HepG2 (cell line): ENCODE data around the gene NUCB1. TPM values are rescaled to one million over a fixed set of nuclear protein-coding genes. Genes with fewer than 3 reads are reported as not detected.

Experiments used
- CBX5 ChIP-seq: sonication (generic); formaldehyde crosslinking; IDR thresholded peaks from 2 replicates; pipeline ENCODE4 v1.4.0; 2020; ENCODE audit warnings: missing genetic modification reagents, borderline replicate concordance
- CEBPB ChIP-seq: IDR thresholded peaks from 2 replicates; pipeline ENCODE4 v1.6.1; 2011; ENCODE audit warnings: low read depth, low read length, improper control_type of control experiment, borderline replicate concordance
- GATAD2A ChIP-seq: IDR thresholded peaks from 2 replicates; pipeline ENCODE4 v1.6.1; 2016
- SOX13 ChIP-seq, 3 experiments: fragments of 450-650 bp in 1 of 3; sonication (generic) in 1 of 3; formaldehyde crosslinking in 1 of 3; IDR thresholded peaks in 2 of 3; conservative IDR thresholded peaks in 1 of 3; 2 replicates each; pipeline versions ENCODE4 v1.5.0 to v1.6.1; 2016 to 2020; ENCODE audit warnings: antibody characterized with exemption in 1 of 3, mild to moderate bottlenecking in 1 of 3, missing compliant biosample characterization in 1 of 3, missing genetic modification reagents in 1 of 3, moderate library complexity in 1 of 3
- ZNF367 ChIP-seq: sonication (generic); formaldehyde crosslinking; IDR thresholded peaks from 2 replicates; pipeline ENCODE4 v1.4.0; 2020; ENCODE audit warnings: missing genetic modification reagents, borderline replicate concordance
- polyA plus RNA-seq, 8 experiments: library from polyadenylated mRNA; depleted of rRNA in 3 of 8; stranded (reverse) in 7 of 8; unstranded in 1 of 8; fragments of >200 nt; fragmentation: Illumina TruSeq in 4 of 8; extraction: Trizol in 4 of 8; gene quantifications; 2 replicates each; pipeline versions ENCODE4 v1.2.1 to v1.2.3, GENCODE V29; 2011 to 2016; ENCODE audit warnings: low read depth in 4 of 8, missing spikeins in 1 of 8, mixed read lengths in 1 of 8; ENCODE audit not compliant: insufficient read depth in 1 of 8
- total RNA-seq, 5 experiments: library from RNA; depleted of rRNA; stranded (reverse); fragments of >200 nt; fragmentation: Illumina TruSeq; extraction: Trizol; gene quantifications; 2 replicates each; pipeline ENCODE4 v1.2.3, GENCODE V29; 2016; ENCODE audit warnings: low read depth in 1 of 5
- TF ChIP-seq, protein P1 (sequence below), 2 experiments: sonication (generic) in 1 of 2; formaldehyde crosslinking in 1 of 2; IDR thresholded peaks; 2 replicates each; pipeline versions ENCODE4 v1.6.1 to v1.9.0; 2014 to 2022; ENCODE audit warnings: antibody characterized with exemption in 1 of 2, borderline replicate concordance in 1 of 2, inconsistent platforms in 1 of 2, low read depth in 1 of 2, missing genetic modification reagents in 1 of 2
- TF ChIP-seq, protein P2 (sequence below): sonication (generic); formaldehyde crosslinking; IDR thresholded peaks from 2 replicates; pipeline ENCODE4 v1.5.0; 2020; ENCODE audit warnings: mild to moderate bottlenecking, missing genetic modification reagents
- TF ChIP-seq, protein P3 (sequence below): sonication (generic); formaldehyde crosslinking; IDR thresholded peaks from 2 replicates; pipeline ENCODE4 v1.4.0; 2020; ENCODE audit warnings: missing genetic modification reagents; ENCODE audit errors: not compliant biosample characterization
- TF ChIP-seq, protein P4 (sequence below): sonication (generic); formaldehyde crosslinking; IDR thresholded peaks from 2 replicates; pipeline ENCODE4 v1.4.0; 2020; ENCODE audit warnings: missing genetic modification reagents, borderline replicate concordance
- TF ChIP-seq, protein P5 (sequence below): IDR thresholded peaks from 2 replicates; pipeline ENCODE4 v1.6.1; 2016; ENCODE audit warnings: missing genetic modification reagents, missing compliant biosample characterization

NUCB1 gene
- total and polyA plus RNA-seq, 2 of the 13 experiments (the other 11 are each of a cell fraction or from before 2014, with no cell fraction given), result 82.3 to 106 TPM

DNA sequence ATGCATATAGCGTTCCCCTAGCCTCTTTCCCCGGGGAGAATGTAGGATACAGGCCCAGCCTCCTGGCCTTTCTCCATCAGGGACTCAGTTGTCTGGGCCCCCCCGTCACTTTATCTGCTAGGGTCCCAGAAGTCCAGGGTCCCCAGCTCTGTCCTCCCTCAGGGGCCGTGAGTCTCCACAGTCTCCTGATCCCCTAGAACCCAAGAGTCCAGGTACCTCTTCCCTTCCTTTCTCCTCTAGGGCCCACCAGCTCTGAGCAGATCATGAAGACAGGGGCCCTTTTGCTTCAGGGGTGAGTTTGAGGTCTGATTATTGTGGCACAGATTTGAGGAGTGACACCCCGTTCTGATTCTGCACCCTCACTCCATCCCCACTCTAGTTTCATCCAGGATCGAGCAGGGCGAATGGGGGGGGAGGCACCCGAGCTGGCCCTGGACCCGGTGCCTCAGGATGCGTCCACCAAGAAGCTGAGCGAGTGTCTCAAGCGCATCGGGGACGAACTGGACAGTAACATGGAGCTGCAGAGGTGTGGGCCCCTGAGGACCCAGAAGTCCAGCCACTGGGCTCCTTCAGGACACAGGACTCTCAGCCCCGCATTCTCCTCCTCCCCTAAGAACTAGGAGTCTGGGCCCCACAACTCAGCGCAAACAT, 55.3 kb downstream of the NUCB1 start (continued):
- TF ChIP-seq SOX13 (IDR thresholded peaks at IDR 0.05), result no peak
- TF ChIP-seq SOX13 (CRISPR knock-in tag; conservative IDR thresholded peaks at IDR 0.05 in 1 of 2, IDR thresholded peaks at IDR 0.05 in 1 of 2), result no peak
- no peak for TF ChIP-seq GATAD2A
- TF ChIP-seq, protein P1, sequence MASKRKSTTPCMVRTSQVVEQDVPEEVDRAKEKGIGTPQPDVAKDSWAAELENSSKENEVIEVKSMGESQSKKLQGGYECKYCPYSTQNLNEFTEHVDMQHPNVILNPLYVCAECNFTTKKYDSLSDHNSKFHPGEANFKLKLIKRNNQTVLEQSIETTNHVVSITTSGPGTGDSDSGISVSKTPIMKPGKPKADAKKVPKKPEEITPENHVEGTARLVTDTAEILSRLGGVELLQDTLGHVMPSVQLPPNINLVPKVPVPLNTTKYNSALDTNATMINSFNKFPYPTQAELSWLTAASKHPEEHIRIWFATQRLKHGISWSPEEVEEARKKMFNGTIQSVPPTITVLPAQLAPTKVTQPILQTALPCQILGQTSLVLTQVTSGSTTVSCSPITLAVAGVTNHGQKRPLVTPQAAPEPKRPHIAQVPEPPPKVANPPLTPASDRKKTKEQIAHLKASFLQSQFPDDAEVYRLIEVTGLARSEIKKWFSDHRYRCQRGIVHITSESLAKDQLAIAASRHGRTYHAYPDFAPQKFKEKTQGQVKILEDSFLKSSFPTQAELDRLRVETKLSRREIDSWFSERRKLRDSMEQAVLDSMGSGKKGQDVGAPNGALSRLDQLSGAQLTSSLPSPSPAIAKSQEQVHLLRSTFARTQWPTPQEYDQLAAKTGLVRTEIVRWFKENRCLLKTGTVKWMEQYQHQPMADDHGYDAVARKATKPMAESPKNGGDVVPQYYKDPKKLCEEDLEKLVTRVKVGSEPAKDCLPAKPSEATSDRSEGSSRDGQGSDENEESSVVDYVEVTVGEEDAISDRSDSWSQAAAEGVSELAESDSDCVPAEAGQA (IDR thresholded peaks at IDR 0.05; ENCODE audit: low read depth), result no peak
- TF ChIP-seq, protein P1 (CRISPR knock-in tag; IDR thresholded peaks at IDR 0.05; ENCODE audit: borderline replicate concordance), result no peak
- TF ChIP-seq ZNF367, result no peak
- TF ChIP-seq, protein P2, sequence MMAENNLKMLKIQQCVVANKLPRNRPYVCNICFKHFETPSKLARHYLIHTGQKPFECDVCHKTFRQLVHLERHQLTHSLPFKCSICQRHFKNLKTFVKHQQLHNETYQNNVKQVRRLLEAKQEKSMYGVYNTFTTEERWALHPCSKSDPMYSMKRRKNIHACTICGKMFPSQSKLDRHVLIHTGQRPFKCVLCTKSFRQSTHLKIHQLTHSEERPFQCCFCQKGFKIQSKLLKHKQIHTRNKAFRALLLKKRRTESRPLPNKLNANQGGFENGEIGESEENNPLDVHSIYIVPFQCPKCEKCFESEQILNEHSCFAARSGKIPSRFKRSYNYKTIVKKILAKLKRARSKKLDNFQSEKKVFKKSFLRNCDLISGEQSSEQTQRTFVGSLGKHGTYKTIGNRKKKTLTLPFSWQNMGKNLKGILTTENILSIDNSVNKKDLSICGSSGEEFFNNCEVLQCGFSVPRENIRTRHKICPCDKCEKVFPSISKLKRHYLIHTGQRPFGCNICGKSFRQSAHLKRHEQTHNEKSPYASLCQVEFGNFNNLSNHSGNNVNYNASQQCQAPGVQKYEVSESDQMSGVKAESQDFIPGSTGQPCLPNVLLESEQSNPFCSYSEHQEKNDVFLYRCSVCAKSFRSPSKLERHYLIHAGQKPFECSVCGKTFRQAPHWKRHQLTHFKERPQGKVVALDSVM (CRISPR knock-in tag), result no peak
- TF ChIP-seq, protein P3, sequence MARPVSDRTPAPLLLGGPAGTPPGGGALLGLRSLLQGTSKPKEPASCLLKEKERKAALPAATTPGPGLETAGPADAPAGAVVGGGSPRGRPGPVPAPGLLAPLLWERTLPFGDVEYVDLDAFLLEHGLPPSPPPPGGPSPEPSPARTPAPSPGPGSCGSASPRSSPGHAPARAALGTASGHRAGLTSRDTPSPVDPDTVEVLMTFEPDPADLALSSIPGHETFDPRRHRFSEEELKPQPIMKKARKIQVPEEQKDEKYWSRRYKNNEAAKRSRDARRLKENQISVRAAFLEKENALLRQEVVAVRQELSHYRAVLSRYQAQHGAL (CRISPR knock-in tag), result no peak
- TF ChIP-seq CBX5 (CRISPR knock-in tag), result no peak
- TF ChIP-seq, protein P4, sequence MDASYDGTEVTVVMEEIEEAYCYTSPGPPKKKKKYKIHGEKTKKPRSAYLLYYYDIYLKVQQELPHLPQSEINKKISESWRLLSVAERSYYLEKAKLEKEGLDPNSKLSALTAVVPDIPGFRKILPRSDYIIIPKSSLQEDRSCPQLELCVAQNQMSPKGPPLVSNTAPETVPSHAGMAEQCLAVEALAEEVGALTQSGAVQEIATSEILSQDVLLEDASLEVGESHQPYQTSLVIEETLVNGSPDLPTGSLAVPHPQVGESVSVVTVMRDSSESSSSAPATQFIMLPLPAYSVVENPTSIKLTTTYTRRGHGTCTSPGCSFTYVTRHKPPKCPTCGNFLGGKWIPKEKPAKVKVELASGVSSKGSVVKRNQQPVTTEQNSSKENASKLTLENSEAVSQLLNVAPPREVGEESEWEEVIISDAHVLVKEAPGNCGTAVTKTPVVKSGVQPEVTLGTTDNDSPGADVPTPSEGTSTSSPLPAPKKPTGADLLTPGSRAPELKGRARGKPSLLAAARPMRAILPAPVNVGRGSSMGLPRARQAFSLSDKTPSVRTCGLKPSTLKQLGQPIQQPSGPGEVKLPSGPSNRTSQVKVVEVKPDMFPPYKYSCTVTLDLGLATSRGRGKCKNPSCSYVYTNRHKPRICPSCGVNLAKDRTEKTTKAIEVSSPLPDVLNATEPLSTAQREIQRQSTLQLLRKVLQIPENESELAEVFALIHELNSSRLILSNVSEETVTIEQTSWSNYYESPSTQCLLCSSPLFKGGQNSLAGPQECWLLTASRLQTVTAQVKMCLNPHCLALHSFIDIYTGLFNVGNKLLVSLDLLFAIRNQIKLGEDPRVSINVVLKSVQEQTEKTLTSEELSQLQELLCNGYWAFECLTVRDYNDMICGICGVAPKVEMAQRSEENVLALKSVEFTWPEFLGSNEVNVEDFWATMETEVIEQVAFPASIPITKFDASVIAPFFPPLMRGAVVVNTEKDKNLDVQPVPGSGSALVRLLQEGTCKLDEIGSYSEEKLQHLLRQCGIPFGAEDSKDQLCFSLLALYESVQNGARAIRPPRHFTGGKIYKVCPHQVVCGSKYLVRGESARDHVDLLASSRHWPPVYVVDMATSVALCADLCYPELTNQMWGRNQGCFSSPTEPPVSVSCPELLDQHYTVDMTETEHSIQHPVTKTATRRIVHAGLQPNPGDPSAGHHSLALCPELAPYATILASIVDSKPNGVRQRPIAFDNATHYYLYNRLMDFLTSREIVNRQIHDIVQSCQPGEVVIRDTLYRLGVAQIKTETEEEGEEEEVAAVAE (CRISPR knock-in tag), result no peak
- TF ChIP-seq, protein P5, sequence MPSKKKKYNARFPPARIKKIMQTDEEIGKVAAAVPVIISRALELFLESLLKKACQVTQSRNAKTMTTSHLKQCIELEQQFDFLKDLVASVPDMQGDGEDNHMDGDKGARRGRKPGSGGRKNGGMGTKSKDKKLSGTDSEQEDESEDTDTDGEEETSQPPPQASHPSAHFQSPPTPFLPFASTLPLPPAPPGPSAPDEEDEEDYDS (CRISPR knock-in tag), result no peak
- no peak for TF ChIP-seq CEBPB
